Upper lobe of left lung (tissue), 4 donors: ENCODE results near the gene LILRA2.

Experiments
- POLR2A ChIP-seq, 4 donors: fragments of 450-650 bp; IDR thresholded peaks; one replicate each; pipeline ENCODE4 v1.5.1; 2016 to 2017; ENCODE audit warnings: antibody characterized with exemption in 4 of 4, mild to moderate bottlenecking in 2 of 4
- POLR2AphosphoS5 ChIP-seq, 2 donors: sonication (generic); formaldehyde crosslinking; IDR thresholded peaks; one replicate each; pipeline ENCODE4 v1.5.1; 2017; ENCODE audit warnings: antibody characterized with exemption in 2 of 2

DNA sequence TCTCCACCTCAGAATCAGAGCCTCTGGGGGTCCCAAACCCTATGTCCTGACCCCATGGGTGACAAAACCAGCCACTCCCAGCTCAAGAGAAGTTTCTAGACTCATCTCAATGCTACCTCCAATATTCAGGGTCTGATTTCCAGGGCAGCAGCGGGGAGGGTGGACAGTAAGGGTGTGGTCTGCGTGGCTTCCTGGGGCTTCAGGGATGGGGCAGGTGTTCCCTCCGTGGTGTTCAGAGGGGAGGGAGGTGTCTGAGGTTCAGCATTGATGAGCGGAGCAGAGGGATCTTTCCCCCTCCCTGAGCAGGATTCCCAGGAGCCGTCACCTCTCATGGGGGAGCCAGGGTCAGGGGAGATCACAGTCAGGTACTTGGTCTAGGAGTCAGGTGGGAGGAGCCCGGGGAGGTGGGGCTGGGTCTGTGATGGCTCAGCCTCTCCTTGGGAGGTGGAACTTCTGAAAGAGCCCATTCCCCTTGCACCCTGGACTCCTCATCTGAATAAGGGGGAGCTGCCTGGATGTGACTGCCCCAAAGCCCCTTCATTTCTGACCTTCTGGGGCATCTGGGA is 2.9 kb downstream of the LILRA2 start:
- TF ChIP-seq POLR2A (IDR thresholded peaks at IDR 0.05) (no peak), POLR2AphosphoS5 (IDR thresholded peaks at IDR 0.05) (no peak)
